Ascending aorta (tissue), 2 donors: ENCODE data around the gene GPR68. TPM values are rescaled to one million over a fixed set of nuclear protein-coding genes. Genes with fewer than 3 reads are reported as not detected.
"Not testable (repeated sequence)": the region's sequence is repeated elsewhere in the genome, so short reads cannot be mapped to it uniquely, and the experiment has no call there.

Experiments
- DNase-seq, 2 donors: peaks; one replicate each; pipeline ENCODE4 v3.0.0-alpha.2; 2019; ENCODE audit warnings: low spot score in 2 of 2
- H3K27ac ChIP-seq, 2 donors: fragments of 200-600 bp; sonication (generic); one replicate each; pipeline ENCODE4 v1.5.1; 2016 to 2017; ENCODE audit warnings: mild to moderate bottlenecking in 1 of 2
- H3K27me3 ChIP-seq: fragments of 200-600 bp; sonication (generic); one replicate; pipeline ENCODE4 v1.5.1; 2017
- H3K36me3 ChIP-seq, 2 donors: fragments of 200-600 bp; sonication (generic); one replicate each; pipeline ENCODE4 v1.5.1; 2016
- H3K4me1 ChIP-seq, 2 donors: fragments of 200-600 bp; sonication (generic); one replicate each; pipeline ENCODE4 v1.5.1; 2016 to 2017; ENCODE audit warnings: mild to moderate bottlenecking in 1 of 2
- H3K4me3 ChIP-seq, 2 donors: fragments of 200-600 bp; sonication (generic); one replicate each; pipeline ENCODE4 v1.5.1; 2016 to 2017; ENCODE audit warnings: mild to moderate bottlenecking in 1 of 2
- H3K9me3 ChIP-seq, 2 donors: fragments of 200-600 bp; sonication (generic); one replicate each; pipeline ENCODE4 v1.5.1; 2016
- intact Hi-C: fragments of 100-400 bp; cut with DNase I; formaldehyde crosslinking; loops from one replicate; pipeline ENCODE4 v1.15.1; 2023
- total RNA-seq: library from RNA; depleted of rRNA; stranded (reverse); fragments of >200 nt; gene quantifications from one replicate; pipeline ENCODE4 v1.1.0, GENCODE V29; 2016
- TF ChIP-seq, protein P1 (sequence below), 3 experiments: fragments of 200-600 bp in 2 of 3; fragments of 450-650 bp in 1 of 3; sonication (generic) in 2 of 3; IDR thresholded peaks; one replicate each; pipeline ENCODE4 v1.5.1; 2016 to 2019; ENCODE audit warnings: antibody characterized with exemption in 3 of 3, mild to moderate bottlenecking in 1 of 3, moderate library complexity in 1 of 3

GPR68 gene
- total RNA-seq, 1 donor from 2014 or later: not detected

DNA sequence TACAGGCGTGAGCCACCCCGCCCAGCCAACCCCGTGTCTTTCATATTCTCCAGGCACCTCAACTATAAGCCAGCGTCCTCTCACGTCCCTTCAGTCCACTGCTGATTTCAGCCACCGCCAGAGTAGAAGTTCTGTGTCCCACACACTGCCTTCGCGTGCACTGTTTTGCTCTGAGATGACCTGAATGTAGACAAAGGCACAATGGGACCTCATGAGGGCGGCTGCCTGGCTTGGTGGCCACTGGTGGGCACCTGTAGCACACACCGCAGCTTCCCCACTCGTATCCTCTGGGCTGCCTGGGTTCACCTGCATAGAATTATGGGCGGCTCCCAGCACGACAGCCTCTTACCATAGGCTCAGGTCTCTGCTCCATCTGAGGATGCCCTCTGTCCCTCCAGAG, 57.2 kb downstream of the GPR68 start:
- peaks cover 35 to 61% of the 10 kb centered on the region in 2 donors for H3K36me3 ChIP-seq
- no peak overlapping the region for H3K27ac ChIP-seq
- H3K27me3 ChIP-seq: no peaks in the 10 kb centered on the region
- intact Hi-C loops: no loop called here
- H3K4me1 ChIP-seq: no peaks in the 10 kb centered on the region
- no peak for DNase-seq
- TF ChIP-seq, protein P1, sequence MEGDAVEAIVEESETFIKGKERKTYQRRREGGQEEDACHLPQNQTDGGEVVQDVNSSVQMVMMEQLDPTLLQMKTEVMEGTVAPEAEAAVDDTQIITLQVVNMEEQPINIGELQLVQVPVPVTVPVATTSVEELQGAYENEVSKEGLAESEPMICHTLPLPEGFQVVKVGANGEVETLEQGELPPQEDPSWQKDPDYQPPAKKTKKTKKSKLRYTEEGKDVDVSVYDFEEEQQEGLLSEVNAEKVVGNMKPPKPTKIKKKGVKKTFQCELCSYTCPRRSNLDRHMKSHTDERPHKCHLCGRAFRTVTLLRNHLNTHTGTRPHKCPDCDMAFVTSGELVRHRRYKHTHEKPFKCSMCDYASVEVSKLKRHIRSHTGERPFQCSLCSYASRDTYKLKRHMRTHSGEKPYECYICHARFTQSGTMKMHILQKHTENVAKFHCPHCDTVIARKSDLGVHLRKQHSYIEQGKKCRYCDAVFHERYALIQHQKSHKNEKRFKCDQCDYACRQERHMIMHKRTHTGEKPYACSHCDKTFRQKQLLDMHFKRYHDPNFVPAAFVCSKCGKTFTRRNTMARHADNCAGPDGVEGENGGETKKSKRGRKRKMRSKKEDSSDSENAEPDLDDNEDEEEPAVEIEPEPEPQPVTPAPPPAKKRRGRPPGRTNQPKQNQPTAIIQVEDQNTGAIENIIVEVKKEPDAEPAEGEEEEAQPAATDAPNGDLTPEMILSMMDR (IDR thresholded peaks at IDR 0.05): no peak
- no peak overlapping the region for H3K4me3 ChIP-seq
- H3K9me3 ChIP-seq: no peaks in the 10 kb centered on the region

DNA sequence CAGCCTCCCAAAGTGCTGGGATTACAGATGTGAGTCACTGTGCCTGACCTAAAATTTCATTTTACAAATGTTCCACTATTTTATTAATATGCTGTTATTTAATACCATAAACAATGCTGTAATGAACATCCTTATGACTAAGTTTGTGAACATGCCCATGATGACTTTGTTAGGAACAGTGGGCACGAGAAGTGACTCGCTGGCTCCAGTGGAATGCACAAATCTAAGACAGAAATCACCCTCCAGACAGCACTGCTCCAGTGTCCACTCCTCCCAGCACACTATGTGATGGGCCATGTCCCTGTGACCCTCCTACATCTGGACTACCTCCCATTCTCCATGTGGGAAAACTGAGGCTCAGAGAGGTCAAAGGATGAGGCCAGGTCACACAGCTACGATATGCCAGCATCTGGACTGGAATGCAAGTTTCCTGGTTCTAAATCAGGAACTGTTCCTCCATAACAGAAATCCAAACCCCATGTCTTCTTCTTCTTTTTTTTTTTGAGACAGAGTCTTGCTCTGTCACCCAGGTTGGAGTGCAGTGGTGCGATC, 57.9 kb downstream of the GPR68 start:
- TF ChIP-seq, protein P1 (IDR thresholded peaks at IDR 0.05): no peak
- no peaks in the 10 kb centered on the region for H3K9me3 ChIP-seq
- no peak overlapping the region for H3K27ac ChIP-seq
- intact Hi-C loops: no loop called here
- H3K27me3 ChIP-seq: no peaks in the 10 kb centered on the region
- DNase-seq: no peak
- H3K36me3 ChIP-seq: peaks cover 41 to 66% of the 10 kb centered on the region in 2 donors
- no peaks in the 10 kb centered on the region for H3K4me1 ChIP-seq
- H3K4me3 ChIP-seq: no peak overlapping the region

DNA sequence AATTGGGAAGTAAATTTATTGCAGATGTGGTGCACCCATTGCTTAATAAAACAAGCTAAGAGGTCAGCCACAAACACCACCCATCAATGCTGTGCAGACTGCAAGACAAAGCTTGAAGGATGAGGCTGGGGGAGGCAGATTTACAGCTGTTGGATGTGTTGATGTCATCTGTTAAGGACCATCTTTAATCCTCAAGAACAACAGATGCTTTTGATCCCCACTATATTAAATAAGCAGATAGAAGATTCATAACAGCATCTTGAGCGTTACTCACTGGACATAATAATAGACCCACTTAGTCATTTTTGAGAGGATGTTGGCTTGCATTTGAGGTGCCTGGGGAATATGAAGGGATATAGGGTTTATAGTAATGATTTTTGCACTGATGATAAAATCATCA, 58.8 kb downstream of the GPR68 start:
- TF ChIP-seq, protein P1 (IDR thresholded peaks at IDR 0.05): no peak
- peaks cover 41 to 70% of the 10 kb centered on the region in 2 donors for H3K36me3 ChIP-seq
- DNase-seq: no peak
- intact Hi-C loops: no loop called here
- no peak overlapping the region for H3K27ac ChIP-seq
- no peak overlapping the region for H3K4me3 ChIP-seq
- H3K4me1 ChIP-seq: no peaks in the 10 kb centered on the region
- no peaks in the 10 kb centered on the region for H3K9me3 ChIP-seq
- H3K27me3 ChIP-seq: no peaks in the 10 kb centered on the region

DNA sequence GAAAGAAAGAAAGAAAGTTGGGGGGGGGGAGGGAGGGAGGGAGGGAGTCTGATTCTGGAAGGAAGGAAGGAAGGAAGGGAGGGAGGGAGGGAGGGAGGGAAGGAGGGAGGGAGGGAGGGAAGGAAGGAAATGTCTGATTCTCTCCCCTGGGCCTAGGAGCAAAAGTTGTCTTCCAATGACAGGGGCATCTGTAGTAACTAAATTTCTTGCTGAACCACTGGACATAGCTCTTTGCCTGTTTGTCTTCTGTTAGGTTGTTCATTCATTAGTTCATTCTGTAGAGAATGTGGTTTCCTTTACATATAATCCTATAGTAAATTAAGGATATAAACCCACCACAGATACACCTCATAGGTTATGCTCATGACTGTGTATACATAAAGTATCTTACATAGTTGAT, 59.9 kb downstream of the GPR68 start:
- no peaks in the 10 kb centered on the region for H3K9me3 ChIP-seq
- H3K36me3 ChIP-seq: peaks cover 41 to 62% of the 10 kb centered on the region in 2 donors
- intact Hi-C loops: no loop called here
- H3K27me3 ChIP-seq: no peaks in the 10 kb centered on the region
- H3K4me3 ChIP-seq: no peak overlapping the region
- no peak for DNase-seq
- H3K27ac ChIP-seq: no peak overlapping the region
- no peaks in the 10 kb centered on the region for H3K4me1 ChIP-seq
- TF ChIP-seq, protein P1 (IDR thresholded peaks at IDR 0.05): no peak

DNA sequence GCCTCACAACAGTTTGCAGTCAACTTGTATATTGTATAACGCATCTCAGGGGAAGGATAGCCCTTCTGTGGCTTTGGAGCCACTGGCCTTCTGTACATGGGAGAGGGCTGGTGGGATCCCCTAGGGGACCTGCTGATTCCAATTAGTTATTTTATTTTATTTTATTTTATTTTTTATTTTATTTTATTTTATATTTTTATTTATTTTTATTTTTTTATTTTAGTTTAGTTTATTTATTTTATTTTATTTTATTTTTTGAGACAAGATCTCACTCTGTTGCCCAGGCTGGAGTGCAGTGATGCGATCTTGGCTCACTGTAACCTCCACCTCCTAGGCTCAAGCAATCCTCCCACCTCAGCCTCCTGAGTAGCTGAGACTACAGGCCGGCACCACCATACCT, 61.8 kb downstream of the GPR68 start:
- H3K4me1 ChIP-seq, intact Hi-C loops, H3K4me3 ChIP-seq, H3K27ac ChIP-seq, H3K27me3 ChIP-seq, DNase-seq, H3K9me3 ChIP-seq: not testable (repeated sequence)
- peaks cover 25 to 44% of the 10 kb centered on the region in 2 donors for H3K36me3 ChIP-seq

Other genes starting within 250 kb of the GPR68 start
- gene RPS6KA5, start 184.1 kb downstream of the GPR68 start, total RNA-seq: 0.21 TPM
- 59.2 TPM for gene DGLUCY, start 130.6 kb downstream of the GPR68 start, total RNA-seq
- gene CCDC88C, start 173.1 kb upstream of the GPR68 start, total RNA-seq: 9.2 TPM